Left lung (tissue), 10 donors: Measurements from ENCODE around the gene MRPS27. TPM values are rescaled to one million over a fixed set of nuclear protein-coding genes. Genes with fewer than 3 reads are reported as not detected.
"Not testable (repeated sequence)": the region's sequence is repeated elsewhere in the genome, so short reads cannot be mapped to it uniquely, and the experiment has no call there.

Source experiments
- ATAC-seq: fragments of 200-7000 bp; cut with Tn5 transposase; one replicate; pipeline ENCODE4 v1.9.1; 2020; ENCODE audit warnings: moderate library complexity
- DNase-seq, 4 donors: peaks; one replicate each; pipeline ENCODE4 v3.0.0-alpha.2; 2013 to 2020
- H3K27ac ChIP-seq, 2 donors: fragments of 200-600 bp; sonication (generic) in 1 of 2; one replicate each; pipeline versions ENCODE4 v1.5.0 to v1.8.0; 2020 to 2021
- H3K27me3 ChIP-seq, 2 donors: fragments of 200-600 bp; sonication (generic) in 1 of 2; one replicate each; pipeline versions ENCODE4 v1.5.0 to v1.8.0; 2020 to 2021
- H3K36me3 ChIP-seq, 2 donors: fragments of 200-600 bp; sonication (generic) in 1 of 2; one replicate each; pipeline versions ENCODE4 v1.5.0 to v1.8.0; 2020 to 2021
- H3K4me1 ChIP-seq, 2 donors: fragments of 200-600 bp; one replicate each; pipeline ENCODE4 v1.8.0; 2021
- H3K4me3 ChIP-seq, 2 donors: fragments of 200-600 bp; sonication (generic) in 1 of 2; one replicate each; pipeline versions ENCODE4 v1.5.0 to v1.8.0; 2020 to 2021; ENCODE audit warnings: mild to moderate bottlenecking in 1 of 2
- H3K9me3 ChIP-seq, 2 donors: fragments of 200-600 bp; sonication (generic) in 1 of 2; one replicate each; pipeline versions ENCODE4 v1.5.0 to v1.8.0; 2020 to 2021
- CTCF ChIP-seq, 2 donors: fragments of 200-600 bp; sonication (generic) in 1 of 2; IDR thresholded peaks; one replicate each; pipeline versions ENCODE4 v1.5.0 to v1.8.0; 2021; ENCODE audit warnings: antibody characterized with exemption in 2 of 2
- intact Hi-C, 2 donors: fragments of 100-400 bp; cut with DNase I; formaldehyde crosslinking; loops; one replicate each; pipeline versions ENCODE4 v1.11.2 to v1.14.2; 2022
- polyA plus RNA-seq, 6 donors: library from polyadenylated mRNA; unstranded; fragments of 120-200 nt; gene quantifications; one replicate each; pipeline ENCODE4 v1.2.1, GENCODE V29; 2013; ENCODE audit not compliant: insufficient read length in 6 of 6
- total RNA-seq, 2 donors: library from RNA; stranded (reverse); fragmentation: NEBNext Ultra II Directional; extraction: Animal tissue kit (Norgen Biotek cat#: 25700); gene quantifications; one replicate each; pipeline ENCODE4 v1.2.1, GENCODE V29; 2021
- donor health status: DM: no; HTN: yes; CAD: no.
- donor health status: DM: no; HTN: no; CAD: no.

The MRPS27 gene
- total and polyA plus RNA-seq, 8 donors: 44.1 to 79.8 (median 65.4) TPM

- H3K36me3 ChIP-seq: peaks cover 0 to 54% of the 10 kb centered on the region in 2 donors
- no peak overlapping the region for H3K4me3 ChIP-seq
- no peak for ATAC-seq
- no peaks in the 10 kb centered on the region for H3K4me1 ChIP-seq
- H3K27ac ChIP-seq: no peak overlapping the region
- no peaks in the 10 kb centered on the region for H3K9me3 ChIP-seq
- DNase-seq: no peak
- intact Hi-C loops: no loop called here
- TF ChIP-seq CTCF (IDR thresholded peaks at IDR 0.05): no peak
- H3K27me3 ChIP-seq: no peaks in the 10 kb centered on the region
Observed at GRCh38 chr5:72330712-72331111, 10.7 kb upstream of the MRPS27 start.

GRCh38 chr5:72328172-72328571 lies 8.1 kb upstream of the MRPS27 start:
- ATAC-seq (no peak), DNase-seq (no peak)
- H3K4me3 ChIP-seq: no peak overlapping the region
- no peak overlapping the region for H3K27ac ChIP-seq
- no peak for TF ChIP-seq CTCF (IDR thresholded peaks at IDR 0.05)
- no peaks in the 10 kb centered on the region for H3K4me1 ChIP-seq
- intact Hi-C loops: no loop called here
- peaks cover 0 to 59% of the 10 kb centered on the region in 2 donors for H3K36me3 ChIP-seq
- H3K27me3 ChIP-seq: no peaks in the 10 kb centered on the region
- H3K9me3 ChIP-seq: no peaks in the 10 kb centered on the region

- no peak overlapping the region for H3K4me3 ChIP-seq
- H3K27me3 ChIP-seq: no peaks in the 10 kb centered on the region
- DNase-seq (no peak), ATAC-seq (no peak)
- peaks cover 0 to 64% of the 10 kb centered on the region in 2 donors for H3K36me3 ChIP-seq
- no peak for TF ChIP-seq CTCF (IDR thresholded peaks at IDR 0.05)
- H3K4me1 ChIP-seq: peaks cover 0 to 3% of the 10 kb centered on the region in 2 donors
- no peak overlapping the region for H3K27ac ChIP-seq
- no peaks in the 10 kb centered on the region for H3K9me3 ChIP-seq
- intact Hi-C loops: no loop called here
Observed at GRCh38 chr5:72326306-72326649, 6.2 kb upstream of the MRPS27 start.

GRCh38 chr5:72325566-72326305 lies 5.7 kb upstream of the MRPS27 start:
- no peaks in the 10 kb centered on the region for H3K27me3 ChIP-seq
- no peak overlapping the region for H3K27ac ChIP-seq
- H3K4me1 ChIP-seq: peaks cover 0 to 9% of the 10 kb centered on the region in 2 donors
- H3K9me3 ChIP-seq: no peaks in the 10 kb centered on the region
- no peak overlapping the region for H3K4me3 ChIP-seq
- no peak for TF ChIP-seq CTCF (IDR thresholded peaks at IDR 0.05)
- ATAC-seq (no peak), DNase-seq (peak in 1 of 4 donors; percentile 3)
- peaks cover 0 to 59% of the 10 kb centered on the region in 2 donors for H3K36me3 ChIP-seq
- intact Hi-C loops: no loop called here

GRCh38 chr5:72324189-72324825 lies 4.3 kb upstream of the MRPS27 start:
- ATAC-seq: no peak
- TF ChIP-seq CTCF (IDR thresholded peaks at IDR 0.05): no peak
- Histone ChIP-seq H3K4me3 (no peak overlapping the region), H3K27me3 (no peaks in the 10 kb centered on the region), H3K9me3 (no peaks in the 10 kb centered on the region), H3K36me3 (peaks cover 0 to 45% of the 10 kb centered on the region in 2 donors), H3K4me1 (peaks cover 0 to 16% of the 10 kb centered on the region in 2 donors), H3K27ac (no peak overlapping the region)
- intact Hi-C loops: no loop called here
- no peak for DNase-seq

- Histone ChIP-seq H3K4me1 (peaks cover 0 to 43% of the 10 kb centered on the region in 2 donors), H3K4me3 (peak overlapping the region; percentile 63 to 77), H3K27ac (peak overlapping the region; percentile 67 to 81), H3K36me3 (peaks cover 0 to 20% of the 10 kb centered on the region in 2 donors)
- H3K27me3 ChIP-seq, intact Hi-C loops, H3K9me3 ChIP-seq: not testable (repeated sequence)
- DNase-seq: peak in 2 of 4 donors; percentile 13 to 81
- peak; percentile 2 for ATAC-seq
Observed at GRCh38 chr5:72319435-72319975, 535 bp downstream of the MRPS27 start.
